Measurements from ENCODE around the gene ERCC2.

DNA sequence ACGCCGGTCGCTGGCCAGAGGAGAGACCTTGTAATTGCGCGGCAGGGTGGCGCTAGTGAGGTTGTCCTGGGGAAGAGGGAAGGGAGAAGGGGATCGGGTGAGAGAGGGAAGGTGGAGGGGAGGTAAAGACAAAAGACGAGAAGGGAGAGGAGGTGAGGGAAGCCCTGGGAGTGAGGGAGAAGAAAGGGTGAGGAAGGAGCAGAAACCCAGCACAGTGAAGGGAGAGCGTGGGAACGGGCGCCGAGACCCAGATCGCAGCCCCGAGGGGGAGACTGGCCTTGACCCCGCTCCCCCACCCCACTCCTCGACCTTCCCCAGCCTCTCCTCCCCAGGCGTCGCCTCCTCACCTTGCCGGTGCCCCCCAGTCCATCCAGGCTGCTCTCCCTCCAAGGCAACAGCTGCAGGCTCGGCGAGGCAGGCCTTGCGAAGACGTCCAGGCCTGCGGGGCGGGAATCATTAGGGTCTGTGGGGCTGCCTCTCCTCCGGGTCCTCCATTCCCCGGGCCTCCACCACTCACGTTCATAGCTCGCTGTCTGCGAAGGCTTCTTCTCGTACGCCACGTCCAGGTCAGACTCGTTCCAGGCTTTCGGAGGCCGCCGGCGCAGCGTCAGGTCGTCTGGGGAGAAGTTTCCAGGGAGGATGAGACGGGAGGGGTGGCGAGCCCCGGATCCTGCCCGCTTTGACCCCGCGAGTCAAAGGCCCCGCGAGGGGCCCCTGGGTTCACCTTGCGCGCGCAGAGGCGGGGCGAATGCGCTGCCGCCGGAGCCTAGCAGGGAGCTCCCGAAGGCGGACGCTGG is 25.6 kb upstream of the ERCC2 start:
- TF ChIP-seq, protein P1, sequence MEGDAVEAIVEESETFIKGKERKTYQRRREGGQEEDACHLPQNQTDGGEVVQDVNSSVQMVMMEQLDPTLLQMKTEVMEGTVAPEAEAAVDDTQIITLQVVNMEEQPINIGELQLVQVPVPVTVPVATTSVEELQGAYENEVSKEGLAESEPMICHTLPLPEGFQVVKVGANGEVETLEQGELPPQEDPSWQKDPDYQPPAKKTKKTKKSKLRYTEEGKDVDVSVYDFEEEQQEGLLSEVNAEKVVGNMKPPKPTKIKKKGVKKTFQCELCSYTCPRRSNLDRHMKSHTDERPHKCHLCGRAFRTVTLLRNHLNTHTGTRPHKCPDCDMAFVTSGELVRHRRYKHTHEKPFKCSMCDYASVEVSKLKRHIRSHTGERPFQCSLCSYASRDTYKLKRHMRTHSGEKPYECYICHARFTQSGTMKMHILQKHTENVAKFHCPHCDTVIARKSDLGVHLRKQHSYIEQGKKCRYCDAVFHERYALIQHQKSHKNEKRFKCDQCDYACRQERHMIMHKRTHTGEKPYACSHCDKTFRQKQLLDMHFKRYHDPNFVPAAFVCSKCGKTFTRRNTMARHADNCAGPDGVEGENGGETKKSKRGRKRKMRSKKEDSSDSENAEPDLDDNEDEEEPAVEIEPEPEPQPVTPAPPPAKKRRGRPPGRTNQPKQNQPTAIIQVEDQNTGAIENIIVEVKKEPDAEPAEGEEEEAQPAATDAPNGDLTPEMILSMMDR (IDR thresholded peaks at IDR 0.05): no peak
- TF ChIP-seq POLR2A (IDR thresholded peaks at IDR 0.05): no peak

Measured in thyroid gland (tissue), 4 donors.